ENCODE results near the gene COL23A1. TPM values are rescaled to one million over a fixed set of nuclear protein-coding genes. Genes with fewer than 3 reads are reported as not detected.

The COL23A1 gene
- polyA plus RNA-seq, 1 donor (not counting 4 experiments of a cell fraction or from before 2014, with no cell fraction given), result not detected

GRCh38 chr5:178394074-178394473 is 196.1 kb downstream of the COL23A1 start:
- Histone ChIP-seq H3K9me1 (ENCODE audit: control insufficient read depth, extremely low read depth, insufficient read depth, low read length) (no peaks in the 10 kb centered on the region), H4K20me1 (ENCODE audit: control insufficient read depth, extremely low read depth, insufficient read depth, low read length) (no peaks in the 10 kb centered on the region), H2AFZ (ENCODE audit: control insufficient read depth, low read length) (no peak overlapping the region), H3K27ac (ENCODE audit: control insufficient read depth, insufficient read depth, low read length) (no peak overlapping the region), H3K79me2 (ENCODE audit: control insufficient read depth, insufficient read depth, low read length) (no peaks in the 10 kb centered on the region), H3K27me3 (ENCODE audit: control insufficient read depth, extremely low read depth, insufficient read depth, low read length) (no peaks in the 10 kb centered on the region), H3K9me3 (ENCODE audit: control insufficient read depth, low read depth, low read length) (no peaks in the 10 kb centered on the region), H3K4me3 (ENCODE audit: control insufficient read depth in 2 of 3, extremely low read depth in 1 of 3, insufficient read depth in 2 of 3, low read depth in 1 of 3, low read length in 3 of 3) (no peak overlapping the region), H3K4me1 (ENCODE audit: control insufficient read depth, extremely low read depth, insufficient read depth, low read length) (no peaks in the 10 kb centered on the region), H3K9ac (ENCODE audit: control insufficient read depth, extremely low read depth, insufficient read depth, low read length) (no peak overlapping the region), H3K36me3 (ENCODE audit: control insufficient read depth in 2 of 2, extremely low read depth in 1 of 2, insufficient read depth in 2 of 2, low read length in 2 of 2) (no peaks in the 10 kb centered on the region), H3K4me2 (ENCODE audit: control insufficient read depth, extremely low read depth, insufficient read depth, low read depth, low read length) (no peak overlapping the region)
- dilution Hi-C loops (cut with MboI; ENCODE audit: extremely low pct_ligation_motif_present, low sequenced_read_pairs), result no loop called here
- DNase-seq (ENCODE audit: low read depth, low spot score) (no peak), FAIRE-seq (no peak)
- no peak for TF ChIP-seq EZH2 (IDR thresholded peaks at IDR 0.05; ENCODE audit: low read length)
- TF ChIP-seq CTCF (optimal IDR thresholded peaks at IDR 0.05 in 1 of 3, IDR thresholded peaks at IDR 0.05 in 1 of 3, conservative IDR thresholded peaks at IDR 0.05 in 1 of 3; ENCODE audit: extremely low read depth in 1 of 3, insufficient read depth in 2 of 3, low read length in 3 of 3), result no peak

DNA sequence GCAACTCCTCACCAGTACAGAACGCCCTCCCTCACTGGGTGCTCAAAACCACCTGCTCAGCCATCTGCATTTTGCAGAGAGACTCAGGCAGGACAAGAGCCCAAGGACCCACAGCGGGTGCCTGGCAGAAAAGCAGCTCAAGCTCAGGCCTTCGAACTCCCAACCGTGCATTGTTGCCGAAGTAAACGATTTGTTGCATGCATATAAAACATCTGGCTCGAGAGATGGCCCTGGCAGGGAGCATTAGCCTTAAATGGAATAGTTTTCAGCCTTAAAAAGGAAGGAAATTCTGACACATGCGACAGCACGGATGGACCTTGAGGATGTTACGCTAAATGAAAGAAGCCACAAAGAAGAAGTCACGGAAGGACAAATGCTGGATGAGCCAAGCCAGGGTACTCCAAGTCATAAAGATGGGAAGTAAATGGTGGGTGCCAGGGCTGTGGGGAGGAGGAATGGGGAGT is 197.2 kb downstream of the COL23A1 start:
- no peaks in the 10 kb centered on the region for H3K4me1 ChIP-seq (ENCODE audit: control insufficient read depth, extremely low read depth, insufficient read depth, low read length)
- no peak overlapping the region for H3K4me3 ChIP-seq (ENCODE audit: control insufficient read depth in 2 of 3, extremely low read depth in 1 of 3, insufficient read depth in 2 of 3, low read depth in 1 of 3, low read length in 3 of 3)
- H3K79me2 ChIP-seq (ENCODE audit: control insufficient read depth, insufficient read depth, low read length), result no peaks in the 10 kb centered on the region
- H3K27ac ChIP-seq (ENCODE audit: control insufficient read depth, insufficient read depth, low read length), result no peak overlapping the region
- no peak overlapping the region for H3K4me2 ChIP-seq (ENCODE audit: control insufficient read depth, extremely low read depth, insufficient read depth, low read depth, low read length)
- H2AFZ ChIP-seq (ENCODE audit: control insufficient read depth, low read length), result no peak overlapping the region
- H3K36me3 ChIP-seq (ENCODE audit: control insufficient read depth in 2 of 2, extremely low read depth in 1 of 2, insufficient read depth in 2 of 2, low read length in 2 of 2), result no peaks in the 10 kb centered on the region
- no peaks in the 10 kb centered on the region for H3K9me1 ChIP-seq (ENCODE audit: control insufficient read depth, extremely low read depth, insufficient read depth, low read length)
- FAIRE-seq, result no peak
- no peak for DNase-seq (ENCODE audit: low read depth, low spot score)
- no peaks in the 10 kb centered on the region for H3K27me3 ChIP-seq (ENCODE audit: control insufficient read depth, extremely low read depth, insufficient read depth, low read length)
- no peaks in the 10 kb centered on the region for H4K20me1 ChIP-seq (ENCODE audit: control insufficient read depth, extremely low read depth, insufficient read depth, low read length)
- no peaks in the 10 kb centered on the region for H3K9me3 ChIP-seq (ENCODE audit: control insufficient read depth, low read depth, low read length)
- no peak overlapping the region for H3K9ac ChIP-seq (ENCODE audit: control insufficient read depth, extremely low read depth, insufficient read depth, low read length)
- dilution Hi-C loops (cut with MboI; ENCODE audit: extremely low pct_ligation_motif_present, low sequenced_read_pairs), result no loop called here
- TF ChIP-seq CTCF (optimal IDR thresholded peaks at IDR 0.05 in 1 of 3, IDR thresholded peaks at IDR 0.05 in 1 of 3, conservative IDR thresholded peaks at IDR 0.05 in 1 of 3; ENCODE audit: extremely low read depth in 1 of 3, insufficient read depth in 2 of 3, low read length in 3 of 3), result no peak
- TF ChIP-seq EZH2 (IDR thresholded peaks at IDR 0.05; ENCODE audit: low read length), result no peak
